ENCODE data around the gene MPST. TPM values are rescaled to one million over a fixed set of nuclear protein-coding genes. Genes with fewer than 3 reads are reported as not detected.

MPST gene
- total RNA-seq, 6 donors from 2014 or later: 80.8 to 183 (median 135) TPM

- TF ChIP-seq POLR2A (IDR thresholded peaks at IDR 0.05) (no peak), CTCF (IDR thresholded peaks at IDR 0.05) (no peak), POLR2AphosphoS5 (IDR thresholded peaks at IDR 0.05) (no peak), EP300 (IDR thresholded peaks at IDR 0.05) (no peak)
- no peaks in the 10 kb centered on the region for H3K4me1 ChIP-seq
- no peak overlapping the region for H3K27ac ChIP-seq
- no peak for ATAC-seq (ENCODE audit: low FRiP score in 2 of 2)
- H3K4me3 ChIP-seq: no peak overlapping the region
- 85 to 86% methylated on average over 26 to 28 of the region's 28 CpGs for WGBS, 2 donors
- DNase-seq: no peak
- no peaks in the 10 kb centered on the region for H3K27me3 ChIP-seq
- H3K9me3 ChIP-seq: no peaks in the 10 kb centered on the region
- peaks cover 0 to 49% (median 19%) of the 10 kb centered on the region in 4 donors for H3K36me3 ChIP-seq
Measured at GRCh38 chr22:37060801-37061610, 41.5 kb downstream of the MPST start.

- no peaks in the 10 kb centered on the region for H3K4me1 ChIP-seq
Measured at GRCh38 chr22:37061611-37062375, 42.3 kb downstream of the MPST start.

GRCh38 chr22:37062376-37062675 is 42.8 kb downstream of the MPST start:
- peaks cover 0 to 36% (median 12%) of the 10 kb centered on the region in 4 donors for H3K36me3 ChIP-seq

More at GRCh38 chr22:37061611-37062375, 42.3 kb downstream of the MPST start:
- Histone ChIP-seq H3K27ac (no peak overlapping the region), H3K9me3 (no peaks in the 10 kb centered on the region), H3K36me3 (peaks cover 0 to 41% (median 15%) of the 10 kb centered on the region in 4 donors), H3K4me3 (no peak overlapping the region), H3K27me3 (no peaks in the 10 kb centered on the region)
- DNase-seq: no peak
- TF ChIP-seq CTCF (IDR thresholded peaks at IDR 0.05): no peak
- no peak for TF ChIP-seq EP300 (IDR thresholded peaks at IDR 0.05)
- TF ChIP-seq POLR2AphosphoS5 (IDR thresholded peaks at IDR 0.05): no peak
- no peak for TF ChIP-seq POLR2A (IDR thresholded peaks at IDR 0.05)
- WGBS, 2 donors: 91 to 95% methylated on average over 10 of the region's 10 CpGs
- no peak for ATAC-seq (ENCODE audit: low FRiP score in 2 of 2)

GRCh38 chr22:37062702-37063381 is 43.3 kb downstream of the MPST start:
- Histone ChIP-seq H3K27me3 (no peaks in the 10 kb centered on the region), H3K36me3 (peaks cover 0 to 31% (median 12%) of the 10 kb centered on the region in 4 donors), H3K9me3 (no peaks in the 10 kb centered on the region), H3K4me3 (no peak overlapping the region), H3K4me1 (no peaks in the 10 kb centered on the region), H3K27ac (no peak overlapping the region)
- 77 to 89% methylated on average over 7 to 10 of the region's 15 CpGs for WGBS, 2 donors
- ATAC-seq (ENCODE audit: low FRiP score in 2 of 2) (no peak), DNase-seq (no peak)
- TF ChIP-seq EP300 (IDR thresholded peaks at IDR 0.05): no peak
- no peak for TF ChIP-seq POLR2AphosphoS5 (IDR thresholded peaks at IDR 0.05)
- no peak for TF ChIP-seq CTCF (IDR thresholded peaks at IDR 0.05)
- no peak for TF ChIP-seq POLR2A (IDR thresholded peaks at IDR 0.05)

More at GRCh38 chr22:37062376-37062675, 42.8 kb downstream of the MPST start:
- Histone ChIP-seq H3K4me3 (no peak overlapping the region), H3K9me3 (no peaks in the 10 kb centered on the region), H3K27ac (no peak overlapping the region), H3K27me3 (no peaks in the 10 kb centered on the region), H3K4me1 (no peaks in the 10 kb centered on the region)
- 64 to 70% methylated on average over 5 to 7 of the region's 7 CpGs for WGBS, 2 donors
- ATAC-seq (ENCODE audit: low FRiP score in 2 of 2) (no peak), DNase-seq (no peak)
- TF ChIP-seq CTCF (IDR thresholded peaks at IDR 0.05) (no peak), POLR2A (IDR thresholded peaks at IDR 0.05) (no peak), EP300 (IDR thresholded peaks at IDR 0.05) (no peak), POLR2AphosphoS5 (IDR thresholded peaks at IDR 0.05) (no peak)
